NCI-H146 treated with DMSO at 0.1 percent for 48 hours (cell line): ENCODE measurements around the gene DNAJB6.

Experiments used
- DNase-seq: peaks from one replicate; lab custom pipeline; 2025; ENCODE audit not compliant: unreplicated experiment; lab: John Stamatoyannopoulos, UW

DNAJB6 gene

GRCh38 chr7:157336383-157337315 is at the start of gene DNAJB6:
DNAJB6 (plus strand) TSS chr7:157337004; CDS start chr7:157358573, 21,569 bp downstream.
- peak; percentile 76 for DNase-seq

- DNase-seq, result no peak
Observed at GRCh38 chr7:157291404-157292080, 45.3 kb upstream of the DNAJB6 start.

GRCh38 chr7:157292258-157292657 is 44.5 kb upstream of the DNAJB6 start:
- no peak for DNase-seq

GRCh38 chr7:157292770-157293412 is 43.9 kb upstream of the DNAJB6 start:
- DNase-seq, result no peak

GRCh38 chr7:157293413-157293788 is 43.4 kb upstream of the DNAJB6 start:
- DNase-seq, result no peak

- DNase-seq, result no peak
Observed at GRCh38 chr7:157294773-157295172, 42.0 kb upstream of the DNAJB6 start.

GRCh38 chr7:157295338-157295737 is 41.5 kb upstream of the DNAJB6 start:
- DNase-seq, result no peak

GRCh38 chr7:157297185-157297584 is 39.6 kb upstream of the DNAJB6 start:
- peak; percentile 20 for DNase-seq

GRCh38 chr7:157299317-157299612 is 37.5 kb upstream of the DNAJB6 start:
- no peak for DNase-seq

GRCh38 chr7:157299613-157300368 is 37.0 kb upstream of the DNAJB6 start:
- no peak for DNase-seq

- DNase-seq, result no peak
Observed at GRCh38 chr7:157300369-157300825, 36.4 kb upstream of the DNAJB6 start.

- no peak for DNase-seq
Observed at GRCh38 chr7:157301610-157302120, 35.1 kb upstream of the DNAJB6 start.

GRCh38 chr7:157306846-157307838 is 29.7 kb upstream of the DNAJB6 start:
- no peak for DNase-seq

GRCh38 chr7:157309988-157310668 is 26.7 kb upstream of the DNAJB6 start:
- peak; percentile 6 for DNase-seq

- no peak for DNase-seq
Observed at GRCh38 chr7:157310676-157311185, 26.1 kb upstream of the DNAJB6 start.

- no peak for DNase-seq
Observed at GRCh38 chr7:157312941-157313340, 23.9 kb upstream of the DNAJB6 start.

- no peak for DNase-seq
Observed at GRCh38 chr7:157313645-157314044, 23.2 kb upstream of the DNAJB6 start.

- no peak for DNase-seq
Observed at GRCh38 chr7:157318015-157318706, 18.6 kb upstream of the DNAJB6 start.
